NCI-H1694 treated with DMSO at 0.1 percent for 48 hours (cell line): Measurements from ENCODE around the gene CHCHD4.
A peak's percentile ranks its signal among the peaks of the same experiment; 100 is the strongest.

ENCODE experiments used
- DNase-seq: peaks from one replicate; lab custom pipeline; 2025; lab: John Stamatoyannopoulos, UW

CHCHD4 gene

GRCh38 chr3:14124615-14125192 lies at the start of gene CHCHD4, which contains the start of gene TMEM43:
CHCHD4 (minus strand) TSS chr3:14124870; CDS start chr3:14124676, 194 bp downstream.
TMEM43 (plus strand) TSS chr3:14125052; CDS start chr3:14125194, 142 bp downstream.
- DNase-seq, result peak; percentile 88

- no peak for DNase-seq
These were observed 47.8 kb upstream of the CHCHD4 start for GRCh38 chr3:14172496-14172895.

GRCh38 chr3:14170531-14171159 lies 46.0 kb upstream of the CHCHD4 start:
- DNase-seq, result no peak

DNA sequence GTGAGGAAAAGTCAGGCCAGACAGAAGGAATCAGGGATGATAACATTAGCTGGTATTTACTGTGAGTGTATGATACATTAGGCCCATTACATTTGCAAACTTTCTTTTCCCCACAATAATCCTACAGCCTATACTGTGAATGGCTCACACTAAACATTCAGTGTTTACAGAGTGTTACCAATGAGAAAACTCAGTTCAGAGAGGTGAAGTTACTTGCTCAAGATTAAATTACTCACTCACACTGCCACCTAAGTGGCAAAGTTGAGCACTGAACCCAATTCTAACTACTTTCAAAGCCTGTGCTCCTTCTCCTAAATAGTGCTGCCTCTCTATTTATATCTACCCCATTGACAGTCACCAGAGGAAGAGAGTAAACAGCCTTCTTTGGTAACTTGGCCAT lies 45.2 kb upstream of the CHCHD4 start:
- no peak for DNase-seq

DNA sequence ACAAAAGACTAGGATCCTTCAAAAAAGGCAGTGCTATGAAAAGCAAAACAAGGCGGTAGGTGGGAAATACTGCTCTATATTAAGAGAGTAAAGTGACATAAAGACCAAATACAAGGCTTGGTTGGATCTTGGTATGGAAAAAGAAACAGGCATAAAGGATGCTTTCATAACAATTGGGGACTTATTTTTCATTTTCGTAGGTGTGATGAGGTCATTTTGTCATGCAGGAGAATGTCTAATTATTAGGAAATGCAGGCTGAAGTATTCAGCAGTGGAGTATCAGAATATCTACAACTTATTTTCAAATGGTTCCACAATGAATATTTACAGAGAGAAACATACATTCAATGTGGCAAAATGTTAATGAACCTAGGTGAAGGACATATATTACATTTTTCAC lies 44.8 kb upstream of the CHCHD4 start:
- no peak for DNase-seq

GRCh38 chr3:14166877-14167603 lies 42.4 kb upstream of the CHCHD4 start:
- no peak for DNase-seq

GRCh38 chr3:14162178-14162577 lies 37.5 kb upstream of the CHCHD4 start:
- no peak for DNase-seq

- no peak for DNase-seq
These were observed 36.6 kb upstream of the CHCHD4 start for GRCh38 chr3:14161282-14161681.

DNA sequence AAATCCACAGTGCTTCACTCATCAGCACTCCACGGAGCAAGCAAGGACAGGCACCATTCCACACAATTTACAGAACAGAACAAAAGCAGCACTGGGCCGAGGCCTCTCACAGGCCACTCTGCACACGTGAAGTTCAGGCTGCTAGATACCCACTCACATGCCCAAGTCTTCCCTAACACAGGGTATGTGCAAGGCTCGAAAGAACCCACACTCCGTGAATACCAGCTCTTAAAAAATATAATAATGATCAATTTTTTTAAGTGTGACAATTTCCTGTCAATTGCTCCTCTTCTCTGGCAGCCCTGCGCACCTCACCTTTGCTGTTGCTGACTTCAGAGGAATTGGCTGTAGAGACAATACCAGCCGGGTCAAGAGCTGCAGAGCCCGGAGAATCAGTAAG lies 34.8 kb upstream of the CHCHD4 start:
- DNase-seq, result no peak

DNA sequence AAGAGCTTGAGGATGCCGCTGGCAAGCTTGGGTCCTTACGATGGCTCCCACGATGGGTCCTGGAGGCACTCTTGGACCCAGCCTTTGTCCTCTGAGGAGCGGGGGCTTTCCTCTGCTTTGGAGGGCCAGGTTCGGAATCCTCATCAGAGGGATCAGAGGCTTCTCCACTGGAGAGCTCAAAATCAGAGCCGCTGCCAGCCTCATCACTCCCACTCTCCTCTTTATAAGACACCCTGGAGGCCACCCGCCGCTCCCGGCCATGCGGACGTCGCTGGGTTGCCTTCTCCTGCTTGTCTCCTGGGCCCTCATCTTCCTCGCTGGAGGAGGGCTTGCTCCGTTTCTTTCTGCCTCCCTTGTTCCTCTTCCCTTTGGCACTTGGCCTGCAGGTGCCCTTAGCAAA lies 33.7 kb upstream of the CHCHD4 start:
- no peak for DNase-seq

GRCh38 chr3:14157951-14158350 lies 33.3 kb upstream of the CHCHD4 start:
- no peak for DNase-seq

DNA sequence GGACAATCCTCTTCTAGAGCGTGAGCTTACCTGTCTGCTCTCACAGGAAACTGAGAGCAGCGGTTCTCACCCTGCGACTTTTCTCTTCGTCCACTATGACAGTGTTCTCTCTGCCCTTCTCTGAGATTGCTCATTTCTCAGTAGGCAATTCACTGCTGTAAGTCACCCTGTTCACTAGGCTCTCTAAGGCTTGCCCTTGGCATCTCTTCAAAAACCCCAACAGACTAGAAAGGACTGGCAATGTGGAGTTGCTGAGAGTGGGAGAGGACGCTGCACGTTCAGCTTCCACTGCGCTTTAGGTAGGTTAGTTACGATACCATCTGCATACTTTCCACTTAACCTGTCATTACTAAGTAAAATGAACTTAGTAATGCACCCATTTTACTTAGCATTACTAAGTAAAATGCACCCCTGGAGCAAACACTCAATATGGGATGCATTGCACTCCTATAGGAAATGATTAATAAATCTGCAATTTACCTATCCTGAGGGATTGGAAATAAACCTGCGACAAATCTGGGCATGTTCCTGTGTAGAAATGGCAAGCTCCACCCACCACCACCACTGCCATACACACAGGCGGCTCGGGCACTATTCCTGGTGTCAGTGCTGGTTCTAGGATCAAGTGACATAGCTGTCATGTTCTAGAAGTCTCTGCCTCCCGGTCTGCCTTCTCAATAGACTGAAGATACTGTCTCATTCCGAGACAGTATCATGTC lies 32.3 kb upstream of the CHCHD4 start:
- DNase-seq, result no peak

DNA sequence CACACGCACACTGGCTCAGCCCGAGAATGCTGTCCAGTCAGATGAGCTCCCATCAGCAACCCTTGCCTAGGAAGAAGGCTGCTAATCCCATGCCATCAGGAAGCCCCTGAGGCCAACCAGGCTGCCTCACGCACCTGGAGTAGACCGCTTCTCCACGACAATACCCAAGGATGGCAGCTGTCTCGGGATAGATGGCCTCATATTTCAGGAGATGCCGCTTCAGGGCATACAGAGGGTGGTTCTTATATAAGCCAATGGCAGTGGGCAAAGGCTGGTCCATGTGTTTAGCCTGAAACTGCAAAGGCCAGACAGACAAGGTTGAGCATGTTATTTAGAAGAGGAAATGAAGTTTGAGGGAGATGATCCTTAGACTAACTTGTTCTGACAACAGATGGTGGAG lies 31.5 kb upstream of the CHCHD4 start:
- no peak for DNase-seq

DNA sequence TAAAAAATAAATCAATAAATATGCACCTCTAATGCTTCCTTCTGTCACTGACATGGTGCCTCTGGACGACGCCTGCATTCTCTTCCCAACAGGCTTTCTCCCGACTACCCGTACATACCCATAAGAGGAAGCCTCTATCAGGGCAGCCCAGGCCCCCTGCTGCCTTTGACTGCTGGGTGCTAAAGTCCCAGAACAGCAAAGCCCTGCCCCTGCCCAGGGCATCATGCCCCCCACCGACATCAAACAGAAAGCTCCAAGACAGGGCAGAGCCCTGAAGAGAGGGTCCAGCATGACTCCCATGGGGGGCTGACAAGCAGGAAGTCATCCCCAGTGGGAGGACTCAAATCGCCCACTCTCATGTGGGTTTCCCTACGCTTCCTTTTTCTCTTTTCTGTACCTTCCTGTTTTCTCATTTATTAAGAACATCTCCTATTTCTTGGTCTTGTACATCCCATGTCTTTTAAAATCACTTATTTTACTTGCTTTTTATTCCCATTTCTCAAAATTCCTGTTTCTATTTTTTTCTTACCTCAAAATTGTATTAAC lies 30.3 kb upstream of the CHCHD4 start:
- DNase-seq, result no peak

DNA sequence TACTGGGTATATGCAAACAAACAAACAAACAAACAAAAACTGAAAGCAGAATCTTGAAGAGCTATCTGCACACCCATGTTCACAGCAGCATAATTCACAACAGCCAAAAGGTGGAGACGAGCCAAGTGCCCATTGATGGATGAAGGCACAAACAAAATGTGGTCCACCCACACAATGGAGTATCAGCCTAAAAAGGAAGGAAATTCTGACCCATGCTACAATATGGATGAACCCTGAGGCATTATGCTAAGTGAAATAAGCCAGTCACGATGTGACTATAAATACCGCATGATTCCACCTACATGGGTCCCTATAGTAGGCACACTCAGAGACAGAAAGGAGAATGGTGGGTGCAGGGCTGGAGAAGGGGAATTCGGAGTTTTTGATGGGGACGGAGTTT lies 29.6 kb upstream of the CHCHD4 start:
- DNase-seq, result no peak

DNA sequence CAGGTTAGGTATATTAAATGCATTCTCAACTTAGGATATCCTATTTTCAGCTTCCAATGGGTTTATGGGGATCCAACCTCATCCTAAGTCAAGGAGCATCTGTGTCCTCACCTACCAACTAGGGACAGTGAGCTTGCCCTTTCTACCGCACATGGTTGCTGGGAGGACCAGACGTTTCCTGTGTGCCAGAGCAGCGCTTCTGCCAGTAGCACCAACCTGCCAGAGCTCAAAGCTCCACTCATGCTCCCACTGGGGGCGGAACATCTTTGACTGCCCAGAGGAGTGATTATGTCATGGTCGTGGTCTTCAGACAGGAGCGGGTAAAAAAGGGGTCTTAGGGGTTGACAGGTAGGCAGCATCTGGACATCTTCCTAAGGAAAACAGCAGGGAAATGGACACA lies 29.0 kb upstream of the CHCHD4 start:
- no peak for DNase-seq

DNA sequence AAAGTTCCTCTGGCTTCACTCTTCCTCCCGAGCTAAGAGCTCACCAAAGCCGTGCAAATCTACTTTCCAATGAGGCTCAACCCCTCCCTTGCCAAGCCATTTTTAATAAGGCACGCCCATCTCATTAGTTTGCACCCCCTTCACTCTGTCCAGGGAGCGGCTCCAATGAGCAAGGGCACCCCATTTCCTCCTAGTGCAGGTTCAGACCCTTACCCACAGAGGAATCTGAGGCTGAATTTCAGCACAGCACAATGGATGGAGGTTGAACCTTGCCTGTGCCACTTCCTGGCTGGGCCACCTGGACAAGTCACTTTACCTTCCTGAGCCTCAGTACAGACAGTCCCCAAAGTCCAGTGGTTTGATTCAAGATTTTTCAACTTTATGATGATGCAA lies 28.3 kb upstream of the CHCHD4 start:
- DNase-seq, result no peak

DNA sequence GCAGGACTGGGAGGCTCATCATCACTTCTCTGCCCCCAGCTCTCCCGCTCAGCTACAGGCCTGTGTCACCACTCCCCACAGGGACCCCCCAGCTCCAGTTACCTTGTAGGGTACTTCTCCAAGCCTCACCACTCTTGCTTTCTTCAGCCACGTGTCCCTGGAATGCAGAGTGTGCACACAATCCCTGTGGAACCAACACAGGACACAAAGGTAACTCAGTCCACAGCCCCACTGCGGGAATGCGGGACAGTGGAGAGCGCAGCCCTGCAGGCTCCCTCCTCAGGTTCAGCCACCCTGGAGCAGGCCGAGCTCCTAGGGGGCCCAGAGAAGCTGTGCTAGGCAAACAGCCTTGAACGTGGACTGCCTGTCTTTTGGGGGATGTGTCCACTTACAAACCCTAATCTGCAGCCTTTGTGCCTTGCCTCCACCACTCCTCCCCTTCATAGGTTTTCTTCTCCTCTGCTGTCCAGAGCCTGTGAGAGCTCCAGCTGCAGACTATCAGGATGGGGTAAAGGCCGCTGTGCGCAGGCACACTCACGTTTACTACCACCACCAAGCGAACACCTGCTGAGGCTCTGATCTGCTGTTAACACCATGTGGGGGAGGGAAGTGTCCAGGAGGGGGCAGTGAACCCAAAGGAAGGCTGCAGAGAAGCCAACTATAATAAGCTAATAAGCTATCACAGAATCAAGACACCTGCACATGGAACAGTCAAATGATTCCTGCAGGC lies 27.7 kb upstream of the CHCHD4 start:
- no peak for DNase-seq

DNA sequence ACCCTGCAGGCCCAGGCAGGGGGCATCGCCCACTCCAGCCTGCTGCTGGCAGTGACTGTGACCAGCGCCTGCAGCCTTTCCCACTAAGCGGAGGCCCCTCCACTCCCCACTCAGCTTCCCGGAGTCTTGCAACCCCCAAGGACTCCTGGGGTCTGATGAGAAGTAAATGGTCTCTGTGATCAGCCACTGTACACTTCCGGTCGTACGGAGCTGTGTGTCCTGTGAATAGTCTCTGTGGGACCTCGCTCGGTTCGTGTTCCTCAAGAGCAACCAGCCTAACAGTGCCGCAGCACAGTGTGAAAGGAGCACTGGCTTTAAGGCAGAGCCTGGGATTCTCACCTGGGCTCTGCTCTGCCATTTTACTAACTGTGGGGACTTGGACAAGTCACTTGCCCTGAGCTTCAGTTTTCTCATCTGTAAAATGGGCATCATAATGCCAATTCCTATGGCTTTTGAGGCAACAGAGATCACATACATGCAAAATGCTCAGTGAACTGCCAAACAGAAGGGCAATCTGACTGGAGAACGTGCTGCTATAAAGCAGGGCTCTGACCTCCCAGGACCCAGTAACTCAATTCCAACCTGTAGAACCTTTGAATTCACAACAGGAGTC lies 26.9 kb upstream of the CHCHD4 start:
- no peak for DNase-seq

- DNase-seq, result no peak
These were observed 26.0 kb upstream of the CHCHD4 start for GRCh38 chr3:14150491-14151230.

DNA sequence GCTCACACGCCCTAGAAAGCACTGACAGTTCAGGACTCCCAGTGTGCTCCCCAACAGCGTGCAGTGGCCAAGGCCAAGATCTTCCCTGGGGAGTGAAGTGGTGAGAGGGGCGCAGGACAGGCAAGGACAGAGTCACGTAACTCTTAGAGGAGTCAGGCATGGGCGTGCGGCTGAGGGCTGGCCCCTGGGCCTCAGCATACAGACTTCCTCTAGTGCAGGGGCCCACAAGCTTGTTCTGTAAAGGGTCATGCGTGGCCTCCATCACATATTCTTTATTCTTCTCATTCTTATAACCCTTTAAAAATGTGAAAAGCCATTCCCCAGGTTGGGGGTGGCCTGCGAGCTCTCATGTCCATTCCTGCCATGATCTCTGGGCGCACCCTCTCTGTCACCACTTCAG lies 25.4 kb upstream of the CHCHD4 start:
- DNase-seq, result no peak
